Right atrium auricular region (tissue), 2 donors: ENCODE data around the gene ARL6IP6. TPM values are rescaled to one million over a fixed set of nuclear protein-coding genes. Genes with fewer than 3 reads are reported as not detected.

Experiments used
- DNase-seq: peaks from one replicate; pipeline ENCODE4 v3.0.0-alpha.2; 2019; ENCODE audit warnings: low spot score
- H3K27ac ChIP-seq, 2 donors: fragments of 200-600 bp; sonication (generic); 1 replicate in 1 of 2; 2 replicates in 1 of 2; pipeline ENCODE4 v1.5.1; 2016 to 2019
- H3K27me3 ChIP-seq, 2 donors: fragments of 200-600 bp; sonication (generic); one replicate each; pipeline versions ENCODE4 v1.5.1 to v1.6.0; 2017 to 2019
- H3K36me3 ChIP-seq: fragments of 200-600 bp; sonication (generic); one replicate; pipeline ENCODE4 v1.5.1; 2016
- H3K4me1 ChIP-seq, 2 donors: fragments of 200-600 bp; sonication (generic); one replicate each; pipeline versions ENCODE4 v1.5.1 to v1.6.0; 2017 to 2019
- H3K4me3 ChIP-seq, 2 donors: fragments of 200-600 bp; sonication (generic); 1 replicate in 1 of 2; 2 replicates in 1 of 2; pipeline ENCODE4 v1.5.1; 2017 to 2019; ENCODE audit warnings: mild to moderate bottlenecking in 1 of 2, moderate library complexity in 1 of 2
- H3K9me3 ChIP-seq, 2 donors: fragments of 200-600 bp; sonication (generic); one replicate each; pipeline ENCODE4 v1.5.1; 2019
- total RNA-seq, 2 donors: library from RNA; depleted of rRNA; stranded (reverse); fragments of >200 nt; gene quantifications; one replicate each; pipeline ENCODE4 v1.1.0, GENCODE V29; 2016
- TF ChIP-seq, protein P1 (sequence below), 2 donors: fragments of 200-600 bp; sonication (generic); IDR thresholded peaks; one replicate each; pipeline ENCODE4 v1.5.1; 2019; ENCODE audit warnings: antibody characterized with exemption in 2 of 2

The ARL6IP6 gene
- total RNA-seq, 2 donors from 2014 or later = 7.5 to 10.0 TPM

DNA sequence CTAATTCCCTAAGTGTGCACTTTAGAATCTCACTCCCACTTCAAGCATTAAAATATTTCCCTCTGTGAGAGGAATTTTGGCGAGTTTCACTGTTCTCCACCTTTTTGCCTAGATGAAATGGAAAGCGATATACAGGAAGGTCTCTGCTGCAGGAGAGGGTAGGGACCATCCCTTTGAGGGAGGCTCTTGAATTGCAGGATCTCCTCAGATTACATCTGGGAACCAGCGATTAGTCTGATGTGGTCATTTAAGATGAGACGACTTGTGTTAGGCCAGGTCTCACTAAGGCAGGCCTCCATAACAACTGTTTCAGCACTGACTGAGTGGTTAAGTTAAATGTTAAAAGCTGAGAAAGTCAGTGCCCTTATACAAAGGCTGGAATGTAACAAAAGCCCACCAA is 74.6 kb downstream of the ARL6IP6 start:
- H3K9me3 ChIP-seq = no peaks in the 10 kb centered on the region
- no peak overlapping the region for H3K4me3 ChIP-seq
- no peaks in the 10 kb centered on the region for H3K27me3 ChIP-seq
- TF ChIP-seq, protein P1, sequence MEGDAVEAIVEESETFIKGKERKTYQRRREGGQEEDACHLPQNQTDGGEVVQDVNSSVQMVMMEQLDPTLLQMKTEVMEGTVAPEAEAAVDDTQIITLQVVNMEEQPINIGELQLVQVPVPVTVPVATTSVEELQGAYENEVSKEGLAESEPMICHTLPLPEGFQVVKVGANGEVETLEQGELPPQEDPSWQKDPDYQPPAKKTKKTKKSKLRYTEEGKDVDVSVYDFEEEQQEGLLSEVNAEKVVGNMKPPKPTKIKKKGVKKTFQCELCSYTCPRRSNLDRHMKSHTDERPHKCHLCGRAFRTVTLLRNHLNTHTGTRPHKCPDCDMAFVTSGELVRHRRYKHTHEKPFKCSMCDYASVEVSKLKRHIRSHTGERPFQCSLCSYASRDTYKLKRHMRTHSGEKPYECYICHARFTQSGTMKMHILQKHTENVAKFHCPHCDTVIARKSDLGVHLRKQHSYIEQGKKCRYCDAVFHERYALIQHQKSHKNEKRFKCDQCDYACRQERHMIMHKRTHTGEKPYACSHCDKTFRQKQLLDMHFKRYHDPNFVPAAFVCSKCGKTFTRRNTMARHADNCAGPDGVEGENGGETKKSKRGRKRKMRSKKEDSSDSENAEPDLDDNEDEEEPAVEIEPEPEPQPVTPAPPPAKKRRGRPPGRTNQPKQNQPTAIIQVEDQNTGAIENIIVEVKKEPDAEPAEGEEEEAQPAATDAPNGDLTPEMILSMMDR (IDR thresholded peaks at IDR 0.05) = no peak
- no peak for DNase-seq
- no peaks in the 10 kb centered on the region for H3K4me1 ChIP-seq
- no peaks in the 10 kb centered on the region for H3K36me3 ChIP-seq
- H3K27ac ChIP-seq = no peak overlapping the region

DNA sequence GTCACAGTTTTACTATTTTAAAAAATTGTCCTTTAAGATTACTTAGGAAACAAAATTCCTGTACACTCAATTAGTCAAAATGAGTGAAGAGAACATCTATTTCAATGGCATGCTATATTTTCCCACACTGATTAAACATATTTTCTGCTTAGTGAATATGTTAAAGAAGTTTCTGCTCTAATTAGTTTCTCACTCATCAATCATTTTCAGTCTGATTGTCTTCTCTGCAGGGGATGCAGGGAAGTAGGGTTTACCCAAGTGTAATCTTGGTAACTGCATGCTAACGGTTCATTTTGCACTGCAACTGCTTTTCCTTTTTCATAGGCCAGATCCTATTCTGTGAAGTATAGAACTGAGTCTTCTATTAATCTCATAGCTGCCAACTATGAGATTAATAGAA is 78.5 kb downstream of the ARL6IP6 start:
- TF ChIP-seq, protein P1 (IDR thresholded peaks at IDR 0.05) = no peak
- no peaks in the 10 kb centered on the region for H3K9me3 ChIP-seq
- no peak overlapping the region for H3K27ac ChIP-seq
- no peaks in the 10 kb centered on the region for H3K27me3 ChIP-seq
- DNase-seq = no peak
- H3K4me1 ChIP-seq = no peaks in the 10 kb centered on the region
- H3K36me3 ChIP-seq = no peaks in the 10 kb centered on the region
- H3K4me3 ChIP-seq = no peak overlapping the region

- TF ChIP-seq, protein P1 (IDR thresholded peaks at IDR 0.05) = no peak
- H3K9me3 ChIP-seq = no peaks in the 10 kb centered on the region
- no peaks in the 10 kb centered on the region for H3K4me1 ChIP-seq
- H3K27me3 ChIP-seq = no peaks in the 10 kb centered on the region
- H3K4me3 ChIP-seq = no peak overlapping the region
- DNase-seq = no peak
- no peak overlapping the region for H3K27ac ChIP-seq
- no peaks in the 10 kb centered on the region for H3K36me3 ChIP-seq
Measured at GRCh38 chr2:152804687-152805408, 86.4 kb downstream of the ARL6IP6 start.

- Histone ChIP-seq H3K27ac (no peak overlapping the region), H3K4me3 (no peak overlapping the region), H3K9me3 (peaks cover 0 to 18% of the 10 kb centered on the region in 2 donors), H3K36me3 (no peaks in the 10 kb centered on the region), H3K4me1 (no peaks in the 10 kb centered on the region), H3K27me3 (no peaks in the 10 kb centered on the region)
- TF ChIP-seq, protein P1 (IDR thresholded peaks at IDR 0.05) = no peak
- no peak for DNase-seq
Measured at GRCh38 chr2:152811916-152812315, 93.5 kb downstream of the ARL6IP6 start.

Other genes starting within 250 kb of the ARL6IP6 start
- gene PRPF40A, start 1.2 kb upstream of the ARL6IP6 start, total RNA-seq = 10 to 100 TPM; 31.2 to 44.6 TPM